GM19452 (cell line): ENCODE results near the gene MIOX.
"Not testable (repeated sequence)": the region's sequence is repeated elsewhere in the genome, so short reads cannot be mapped to it uniquely, and the experiment has no call there.

Experiments used
- ATAC-seq: cut with Tn5 transposase; IDR thresholded peaks from one replicate; pipeline ENCODE4 v1.9.1; 2021; ENCODE audit not compliant: unreplicated experiment

MIOX gene

DNA sequence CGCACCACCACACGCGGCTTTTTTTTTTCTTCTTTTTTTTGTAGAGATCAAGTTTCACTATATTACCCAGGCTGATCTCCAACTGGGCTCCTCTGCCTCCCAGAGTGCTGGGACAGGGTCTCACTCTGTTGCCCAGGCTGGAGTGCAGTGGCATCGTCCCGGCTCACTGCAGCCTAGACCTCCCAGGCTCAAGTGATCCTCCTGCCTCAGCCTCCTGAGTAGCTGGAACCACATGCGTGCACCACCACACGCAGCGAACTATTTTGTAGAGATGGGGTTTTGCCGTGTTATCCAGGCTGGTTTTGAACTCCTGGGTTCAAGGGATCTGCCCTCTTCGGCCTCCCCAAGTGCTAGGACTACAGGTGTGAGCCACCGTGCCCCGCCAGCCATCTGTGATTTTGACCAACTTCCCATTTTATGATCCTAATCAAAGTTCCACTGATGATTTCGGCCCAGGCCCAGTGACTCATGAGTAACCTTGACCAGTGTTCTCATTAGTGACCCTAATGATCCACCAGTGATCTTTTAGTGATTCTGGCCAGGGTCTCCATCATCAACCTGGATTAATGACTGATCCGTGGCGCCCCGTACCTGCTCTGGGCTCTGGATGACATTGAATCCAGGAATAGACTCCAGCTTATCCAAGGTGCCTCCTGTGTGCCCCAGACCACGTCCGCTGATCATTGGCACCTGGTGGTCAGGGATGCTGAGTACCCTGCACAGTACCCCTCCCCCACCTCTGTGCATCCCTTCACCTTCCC lies 41.4 kb downstream of the MIOX start:
- no peak for ATAC-seq

- no peak for ATAC-seq
Observed at GRCh38 chr22:50528682-50529415, 42.2 kb downstream of the MIOX start.

DNA sequence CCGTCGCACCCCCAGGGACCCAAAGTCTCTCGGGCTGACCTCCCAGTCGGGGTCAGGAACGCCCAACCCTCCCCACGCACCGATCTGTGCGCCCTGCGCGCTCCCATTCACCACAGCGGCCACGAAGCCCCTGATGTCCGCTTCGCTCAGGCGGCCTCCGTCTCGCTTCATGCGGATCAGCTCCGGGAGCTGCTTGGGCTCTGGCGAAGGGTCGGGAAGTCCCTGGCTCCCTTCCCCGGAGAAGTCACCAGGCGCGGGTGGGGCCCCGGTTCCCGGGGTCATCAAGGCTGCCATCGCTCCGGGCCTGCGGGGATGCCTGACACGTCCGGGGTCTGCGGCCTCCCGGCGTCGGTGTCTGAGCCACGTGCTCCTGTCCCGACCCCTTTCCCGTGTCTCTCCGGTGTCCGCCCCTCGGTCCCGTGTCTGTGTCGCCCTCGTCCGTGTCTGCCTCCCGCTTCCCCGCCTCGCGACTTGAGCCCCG lies 42.8 kb downstream of the MIOX start:
- no peak for ATAC-seq

DNA sequence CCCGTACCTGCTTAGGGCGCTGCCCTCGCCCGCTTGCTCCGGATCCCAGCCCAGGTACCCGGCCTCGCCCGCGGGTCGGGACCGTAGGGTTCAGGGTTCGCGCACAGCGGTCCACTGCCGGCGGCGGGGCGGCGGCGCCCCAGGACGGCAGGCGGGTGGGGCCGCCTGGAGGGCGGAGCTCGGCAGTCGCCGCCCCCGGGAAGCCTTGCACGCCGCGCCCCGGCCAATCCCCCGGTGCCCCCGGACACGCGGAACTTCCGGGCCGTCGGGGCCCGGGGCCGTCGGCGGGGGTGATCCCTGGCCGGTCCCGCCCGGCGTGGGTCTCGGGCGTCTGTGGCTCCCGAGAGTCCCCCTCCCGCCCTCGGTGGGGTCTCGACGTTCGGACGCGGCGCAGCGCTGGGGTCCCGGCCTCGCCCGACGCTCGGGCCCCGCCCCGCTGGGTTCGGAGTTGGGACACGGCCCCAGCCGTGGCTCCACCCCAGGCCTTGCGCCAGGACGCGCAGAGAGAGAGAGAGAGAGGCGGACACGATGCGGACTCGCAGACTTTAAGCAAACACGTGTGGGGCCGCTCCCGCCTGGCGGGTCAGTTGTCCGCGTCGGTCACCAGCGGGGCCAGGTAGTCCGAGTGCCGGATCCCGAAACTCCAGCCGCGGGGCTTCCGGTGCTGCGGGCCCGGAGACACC lies 43.4 kb downstream of the MIOX start, which contains the start of gene TYMP:
Gene TYMP (minus strand): TSS at position 116 of the 683 bp plus-strand sequence. CDS start 303 bp downstream, outside the sequence.
- ATAC-seq, result peak; percentile 20

- ATAC-seq, result no peak
Observed at GRCh38 chr22:50530580-50530876, 43.9 kb downstream of the MIOX start.

DNA sequence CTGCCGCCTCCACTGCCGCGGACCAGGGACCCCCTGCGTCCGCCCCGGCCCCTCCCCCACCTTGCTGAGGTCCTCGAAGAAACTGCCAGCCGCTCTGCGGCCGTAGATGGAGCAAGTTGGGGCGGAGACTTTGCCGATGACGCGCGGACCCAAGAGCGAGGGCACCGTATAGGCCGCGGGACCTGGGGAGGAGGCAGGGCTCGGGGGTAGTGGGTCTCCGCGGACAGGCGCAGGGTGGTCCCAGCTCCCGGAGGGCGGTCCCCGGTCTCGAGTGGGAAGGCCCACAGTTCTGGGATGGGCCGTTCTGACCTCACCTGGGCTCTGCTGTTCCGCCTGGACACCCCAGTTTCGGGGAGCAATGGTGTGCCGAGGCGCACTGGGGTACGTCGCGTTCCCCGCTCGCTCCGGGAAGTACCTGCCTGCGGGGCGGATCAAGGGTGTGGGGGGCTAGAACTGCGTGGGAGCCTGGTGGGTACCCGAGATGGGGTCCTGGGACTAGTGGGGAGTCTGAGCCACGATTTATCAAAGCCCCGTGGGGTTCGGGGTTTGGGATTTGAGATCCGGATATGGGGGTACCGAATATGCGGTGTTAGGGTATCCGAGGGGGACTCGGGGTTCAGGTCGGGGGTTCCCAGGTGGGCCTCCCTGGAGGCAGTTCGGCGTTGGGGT lies 44.4 kb downstream of the MIOX start:
- no peak for ATAC-seq

DNA sequence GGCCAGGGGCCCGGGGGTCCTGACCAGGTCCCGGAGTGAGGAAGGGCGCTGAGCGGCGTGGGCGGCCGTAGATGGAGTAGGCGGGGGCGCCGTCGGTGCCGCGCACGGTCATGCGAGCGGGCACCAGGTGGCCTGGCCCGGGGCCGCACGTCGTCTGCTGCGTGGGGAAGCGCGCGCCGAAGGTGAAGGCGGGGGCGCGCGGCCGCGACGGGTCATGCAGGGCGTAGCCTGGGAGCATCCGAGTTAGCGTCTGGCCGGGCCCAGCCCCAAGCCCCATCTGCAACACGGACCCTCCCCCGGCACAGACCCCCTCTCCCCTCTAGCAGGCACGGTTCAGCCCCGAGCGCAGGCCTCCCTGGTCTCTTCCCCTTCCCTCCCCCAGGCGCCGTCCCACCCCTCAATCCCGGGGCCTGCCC lies 44.9 kb downstream of the MIOX start:
- no peak for ATAC-seq

DNA sequence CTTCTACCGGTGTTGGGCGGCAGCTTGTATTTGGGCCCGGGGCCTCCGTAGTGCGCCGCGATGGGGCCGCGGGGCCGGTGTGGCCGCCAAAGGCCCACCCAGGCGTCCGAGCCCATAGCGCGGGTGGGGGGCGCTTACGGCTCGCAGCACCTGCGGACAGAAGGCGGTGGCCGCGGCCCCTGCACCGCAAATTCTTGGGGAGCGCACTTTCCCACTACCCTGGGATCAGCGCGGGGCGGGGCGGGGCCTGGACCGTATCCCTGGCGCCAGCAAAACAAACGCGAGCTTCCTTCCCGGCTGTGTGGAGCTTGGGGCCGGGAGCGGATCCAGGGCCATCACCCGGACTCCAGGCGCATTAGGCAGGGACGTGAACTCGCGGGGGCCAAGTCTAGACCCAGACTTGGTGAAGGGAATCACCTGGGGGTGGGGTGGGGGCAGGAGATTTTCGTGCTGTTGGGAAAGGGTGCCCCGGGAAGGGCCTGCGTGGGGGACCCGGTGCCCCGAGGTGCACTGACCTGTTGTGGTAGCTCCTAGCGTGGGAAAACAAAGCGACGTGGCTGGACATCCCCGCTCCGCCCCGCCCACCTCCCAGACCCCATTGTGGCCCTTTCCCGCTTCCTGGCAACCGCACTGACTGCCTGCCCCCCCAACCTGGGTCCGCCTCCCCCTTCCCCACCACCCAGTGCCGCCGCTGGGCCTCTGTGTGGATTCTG lies 45.5 kb downstream of the MIOX start:
- no peak for ATAC-seq

DNA sequence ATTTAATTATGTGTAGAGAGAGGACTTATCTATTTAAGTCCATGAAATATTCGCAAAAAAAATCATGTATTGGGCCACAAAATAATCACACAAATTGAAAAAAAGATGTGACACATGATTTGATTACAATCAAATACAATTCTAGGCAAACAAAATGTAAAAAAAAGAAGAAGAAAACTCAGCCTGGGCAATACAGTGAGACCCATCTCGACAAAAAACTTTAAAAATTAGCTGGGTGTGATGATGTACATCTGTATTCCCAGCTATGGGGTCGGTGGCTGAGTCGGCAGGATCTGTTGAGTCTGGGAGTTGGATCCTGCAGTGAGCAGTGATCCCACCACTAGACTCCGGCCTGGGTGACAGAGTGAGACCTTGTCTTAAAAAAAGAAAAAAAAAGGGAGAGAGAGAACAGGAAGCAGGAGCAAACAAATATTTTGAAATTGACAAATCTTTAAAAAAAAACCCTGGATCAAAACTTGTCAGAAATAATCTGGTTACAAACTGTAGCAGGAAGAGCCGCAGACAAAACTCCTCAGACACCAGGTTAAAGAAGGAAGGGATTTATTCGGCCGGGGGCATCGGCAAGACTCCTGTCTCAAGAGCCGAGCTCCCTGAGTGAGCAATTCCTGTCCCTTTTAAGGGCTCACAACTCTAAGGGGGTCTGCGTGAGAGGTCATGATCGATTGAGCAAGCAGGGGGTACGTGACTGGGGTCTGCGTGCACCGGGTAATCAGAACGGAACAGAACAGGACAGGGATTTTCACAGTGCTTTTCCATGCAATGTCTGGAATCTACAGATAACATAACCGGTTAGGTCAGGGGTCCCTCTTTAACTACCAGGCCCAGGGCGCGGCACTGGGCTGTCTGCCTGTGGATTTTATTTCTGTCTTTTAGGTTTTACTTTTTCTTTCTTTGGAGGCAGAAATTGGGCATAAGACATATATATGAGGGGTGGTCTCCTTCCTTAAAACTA lies 46.5 kb downstream of the MIOX start:
- no peak for ATAC-seq

- ATAC-seq, result not testable (repeated sequence)
Observed at GRCh38 chr22:50533856-50534711, 47.4 kb downstream of the MIOX start.

DNA sequence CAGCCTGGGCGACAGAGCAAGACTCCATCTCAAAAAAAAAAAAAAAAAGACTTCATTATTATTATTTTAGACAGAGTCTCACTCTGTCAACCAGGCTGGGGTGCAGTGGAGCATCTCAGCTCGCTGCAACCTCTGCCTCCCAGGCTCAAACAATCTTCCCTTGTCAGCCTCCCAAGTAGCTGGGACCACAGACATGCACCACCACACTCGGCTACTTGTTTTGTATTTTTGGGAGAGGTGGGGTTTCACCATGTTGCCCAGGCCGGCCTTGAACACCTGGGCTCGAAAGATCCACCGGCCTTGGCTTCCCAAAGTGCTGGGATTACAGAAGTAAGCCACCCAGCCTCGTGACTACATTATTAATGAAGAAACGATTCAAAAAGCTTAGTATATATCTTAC lies 48.5 kb downstream of the MIOX start:
- no peak for ATAC-seq

DNA sequence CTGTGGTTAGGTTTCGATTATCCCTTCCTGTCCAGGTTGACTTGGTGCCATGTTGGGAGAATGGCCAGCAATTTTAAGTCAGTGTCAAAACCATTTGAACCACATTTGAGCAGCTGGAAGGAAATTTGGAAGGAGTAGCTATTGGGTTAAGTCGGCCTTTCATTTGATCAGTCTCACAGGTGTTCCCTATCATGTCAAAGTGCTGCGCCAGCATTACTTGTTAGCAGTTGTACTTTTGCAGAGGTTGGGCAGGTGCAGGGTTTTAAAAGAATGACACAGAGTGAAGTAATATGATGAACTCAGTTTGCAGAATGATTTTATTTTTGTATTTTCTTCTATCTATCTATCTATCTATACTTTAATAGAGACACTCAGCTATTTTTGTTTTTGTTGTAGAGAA lies 49.6 kb downstream of the MIOX start:
- ATAC-seq, result no peak

GRCh38 chr22:50537765-50538164 lies 51.1 kb downstream of the MIOX start:
- ATAC-seq, result no peak
